Activated B cell treated with CpG ODN at 0.5 μM for 24 hours (primary cell): ENCODE results near the gene GTF2H1. TPM values are rescaled to one million over a fixed set of nuclear protein-coding genes. Genes with fewer than 3 reads are reported as not detected.

Source experiments
- ATAC-seq: fragments of 200-7000 bp; cut with Tn5 transposase; one replicate; pipeline ENCODE4 v1.10.0; 2021; ENCODE audit warnings: low read depth, mild to moderate bottlenecking, moderate library complexity
- CTCF ChIA-PET: fragments of 350-600 bp; sonication (Branson Sonifier 250); formaldehyde crosslinking; loops from one replicate; lab custom pipeline; 2021; ENCODE audit warnings: antibody characterized with exemption; lab: Charles Lee
- POLR2A ChIA-PET: fragments of 350-600 bp; sonication (Branson Sonifier 250); formaldehyde crosslinking; loops from one replicate; lab custom pipeline; 2021; ENCODE audit warnings: antibody characterized with exemption; lab: Charles Lee
- DNase-seq: peaks from one replicate; pipeline ENCODE4 v3.0.0; 2022
- H3K27ac Mint-ChIP-seq: one replicate; pipeline ENCODE4 v1.8.0; 2020; ENCODE audit warnings: mixed read lengths
- H3K27me3 Mint-ChIP-seq: one replicate; pipeline ENCODE4 v1.8.0; 2021; ENCODE audit warnings: mixed read lengths
- H3K36me3 Mint-ChIP-seq: one replicate; pipeline ENCODE4 v1.8.0; 2021; ENCODE audit warnings: low read depth, mixed read lengths
- H3K4me1 Mint-ChIP-seq: one replicate; pipeline ENCODE4 v1.8.0; 2021; ENCODE audit warnings: mixed read lengths
- H3K4me3 Mint-ChIP-seq: one replicate; pipeline ENCODE4 v1.8.0; 2020; ENCODE audit warnings: mild to moderate bottlenecking, mixed read lengths
- H3K9me3 Mint-ChIP-seq: one replicate; pipeline ENCODE4 v1.8.0; 2020; ENCODE audit warnings: mixed read lengths
- CTCF ChIP-seq: fragments of 200-600 bp; IDR thresholded peaks from one replicate; pipeline ENCODE4 v1.8.0; 2022; ENCODE audit warnings: antibody characterized with exemption, mild to moderate bottlenecking
- intact Hi-C: fragments of 100-400 bp; cut with micrococcal nuclease; formaldehyde crosslinking; loops from one replicate; pipeline ENCODE4 v1.15.1; 2024
- total RNA-seq: library from RNA; stranded (reverse); gene quantifications from 2 replicates; pipeline ENCODE4 v1.2.3, GENCODE V29; 2022

GTF2H1 gene
- total RNA-seq, 1 donor from 2014 or later: 71.5 TPM

DNA sequence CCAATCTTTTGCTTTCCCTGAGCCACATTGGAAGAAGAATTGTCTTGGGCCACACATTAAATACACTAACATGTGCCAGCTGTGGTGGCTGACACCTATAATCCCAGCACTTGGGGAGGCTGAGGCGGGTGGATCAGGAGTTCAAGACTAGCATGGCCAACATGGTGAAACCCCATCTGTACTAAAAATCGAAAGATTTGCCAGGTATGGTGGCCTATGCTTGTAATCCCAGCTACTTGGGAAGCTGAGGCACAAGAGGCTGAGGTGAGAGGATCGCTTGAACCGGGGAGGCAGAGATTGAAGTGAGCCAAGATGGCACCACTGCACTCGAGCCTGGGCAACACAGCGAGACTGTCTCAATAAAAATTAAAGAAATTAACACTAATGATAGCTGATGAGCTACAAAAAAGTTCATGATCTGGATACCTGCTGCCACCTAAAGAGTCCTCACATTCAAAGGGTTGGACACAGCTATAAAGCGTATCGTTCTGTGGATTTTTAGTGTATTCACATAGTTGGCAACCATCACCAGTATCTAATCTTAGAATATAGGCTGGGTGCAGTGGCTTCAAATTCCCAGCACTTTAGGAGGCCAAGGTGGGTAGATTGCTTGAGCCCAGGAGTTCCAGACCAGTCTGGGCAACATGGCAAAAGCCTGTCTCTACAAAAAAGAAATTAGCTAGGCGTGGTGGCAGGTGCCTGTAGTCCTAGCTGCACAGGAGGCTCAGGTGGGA is 86.4 kb downstream of the GTF2H1 start:
- ATAC-seq: no peak
- no peaks in the 10 kb centered on the region for H3K4me1 Mint-ChIP-seq
- ChIA-PET POLR2A (interaction anchor here (1.7 kb wide), 1 partner anchor 14 kb away, joined by 4 read pairs; the partner anchor contains the start of gene LDHA), CTCF (no interaction called here)
- no peak for TF ChIP-seq CTCF
- H3K4me3 Mint-ChIP-seq: no peak overlapping the region
- intact Hi-C loops: no loop called here
- no peaks in the 10 kb centered on the region for H3K27me3 Mint-ChIP-seq
- H3K36me3 Mint-ChIP-seq: peaks cover 38% of the 10 kb centered on the region
- DNase-seq: no peak
- no peak overlapping the region for H3K27ac Mint-ChIP-seq
- H3K9me3 Mint-ChIP-seq: no peaks in the 10 kb centered on the region

GRCh38 chr11:18416459-18416858 is 94.1 kb downstream of the GTF2H1 start:
- Mint-ChIP-seq H3K27me3 (no peaks in the 10 kb centered on the region), H3K36me3 (peaks cover 2% of the 10 kb centered on the region)
- ATAC-seq: no peak

More at GRCh38 chr11:18416459-18416858, 94.1 kb downstream of the GTF2H1 start:
- Mint-ChIP-seq H3K27ac (no peak overlapping the region), H3K4me3 (no peak overlapping the region), H3K4me1 (no peaks in the 10 kb centered on the region), H3K9me3 (no peaks in the 10 kb centered on the region)
- TF ChIP-seq CTCF: no peak
- ChIA-PET CTCF (no interaction called here), POLR2A (no interaction called here)
- no peak for DNase-seq
- intact Hi-C loops: no loop called here

Other genes with a start within 250 kb of the GTF2H1 start
- 34.4 and 39.7 TPM in 2 replicates for gene SAAL1, start 216.5 kb upstream of the GTF2H1 start, total RNA-seq
- not detected in 2 replicates for gene MRGPRX3, start 190.0 kb upstream of the GTF2H1 start, total RNA-seq
- gene MRGPRX4, start 149.7 kb upstream of the GTF2H1 start, total RNA-seq: not detected in 2 replicates
- not detected in 2 replicates for gene SAA4, start 85.8 kb upstream of the GTF2H1 start, total RNA-seq
- gene SAA2, start 73.9 kb upstream of the GTF2H1 start, total RNA-seq: 0.35 TPM in 1 of 2 replicates, not detected in the other
- not detected in 2 replicates for gene SAA1, start 56.3 kb upstream of the GTF2H1 start, total RNA-seq
- gene HPS5, start 427 bp upstream of the GTF2H1 start, total RNA-seq: 42.6 and 51.0 TPM in 2 replicates
- gene LDHA, start 72.0 kb downstream of the GTF2H1 start, total RNA-seq: 282 and 287 TPM in 2 replicates
- not detected in 2 replicates for gene LDHC, start 89.8 kb downstream of the GTF2H1 start, total RNA-seq
- gene LDHAL6A, start 133.3 kb downstream of the GTF2H1 start, total RNA-seq: not detected in 2 replicates
- gene TSG101, start 204.4 kb downstream of the GTF2H1 start, total RNA-seq: 45.3 and 47.2 TPM in 2 replicates